Lower lobe of right lung (tissue), 2 donors: ENCODE results near the gene RPN1. TPM values are rescaled to one million over a fixed set of nuclear protein-coding genes. Genes with fewer than 3 reads are reported as not detected.
"Not testable (repeated sequence)": the region's sequence is repeated elsewhere in the genome, so short reads cannot be mapped to it uniquely, and the experiment has no call there.

Experiments
- ATAC-seq, 2 donors: fragments of 200-7000 bp; cut with Tn5 transposase; one replicate each; pipeline ENCODE4 v1.9.1; 2020 to 2022; ENCODE audit warnings: mild to moderate bottlenecking in 2 of 2, moderate library complexity in 2 of 2
- DNase-seq: peaks from one replicate; pipeline ENCODE4 v3.0.0-alpha.2; 2020
- H3K27ac ChIP-seq: fragments of 200-600 bp; one replicate; pipeline ENCODE4 v1.8.0; 2022
- H3K27me3 ChIP-seq: fragments of 200-600 bp; one replicate; pipeline ENCODE4 v1.8.0; 2022; ENCODE audit warnings: low read depth
- H3K36me3 ChIP-seq: fragments of 200-600 bp; one replicate; pipeline ENCODE4 v1.8.0; 2022; ENCODE audit warnings: mild to moderate bottlenecking
- H3K4me1 ChIP-seq: fragments of 200-600 bp; one replicate; pipeline ENCODE4 v1.8.0; 2022
- H3K4me3 ChIP-seq: fragments of 200-600 bp; one replicate; pipeline ENCODE4 v1.8.0; 2022; ENCODE audit warnings: mild to moderate bottlenecking
- H3K9me3 ChIP-seq: fragments of 200-600 bp; one replicate; pipeline ENCODE4 v1.8.0; 2022
- CTCF ChIP-seq: fragments of 200-600 bp; IDR thresholded peaks from one replicate; pipeline ENCODE4 v1.8.0; 2022; ENCODE audit warnings: antibody characterized with exemption, mild to moderate bottlenecking
- intact Hi-C: fragments of 100-400 bp; cut with DNase I; formaldehyde crosslinking; loops from one replicate; pipeline ENCODE4 v1.11.0; 2022
- total RNA-seq: library from RNA; stranded (reverse); fragmentation: NEBNext Ultra II Directional; extraction: Animal tissue kit (Norgen Biotek cat#: 25700); gene quantifications from one replicate; pipeline ENCODE4 v1.2.1, GENCODE V29; 2021
- donor health status: DM: no; HTN: yes; CAD: no; lungs with severe emphysema.

The RPN1 gene
- total RNA-seq, 1 donor from 2014 or later, result 198 TPM

- H3K4me3 ChIP-seq, result no peak overlapping the region
- H3K4me1 ChIP-seq, result no peaks in the 10 kb centered on the region
- H3K27ac ChIP-seq, result no peak overlapping the region
- intact Hi-C loops, result no loop called here
- H3K9me3 ChIP-seq, result no peaks in the 10 kb centered on the region
- no peak for DNase-seq
- no peak for TF ChIP-seq CTCF
- H3K27me3 ChIP-seq, result no peaks in the 10 kb centered on the region
- ATAC-seq, result no peak
- H3K36me3 ChIP-seq, result no peaks in the 10 kb centered on the region
Measured at GRCh38 chr3:128597900-128598299, 52.7 kb downstream of the RPN1 start.

- TF ChIP-seq CTCF, result no peak
Measured at GRCh38 chr3:128592864-128593263, 57.8 kb downstream of the RPN1 start.

DNA sequence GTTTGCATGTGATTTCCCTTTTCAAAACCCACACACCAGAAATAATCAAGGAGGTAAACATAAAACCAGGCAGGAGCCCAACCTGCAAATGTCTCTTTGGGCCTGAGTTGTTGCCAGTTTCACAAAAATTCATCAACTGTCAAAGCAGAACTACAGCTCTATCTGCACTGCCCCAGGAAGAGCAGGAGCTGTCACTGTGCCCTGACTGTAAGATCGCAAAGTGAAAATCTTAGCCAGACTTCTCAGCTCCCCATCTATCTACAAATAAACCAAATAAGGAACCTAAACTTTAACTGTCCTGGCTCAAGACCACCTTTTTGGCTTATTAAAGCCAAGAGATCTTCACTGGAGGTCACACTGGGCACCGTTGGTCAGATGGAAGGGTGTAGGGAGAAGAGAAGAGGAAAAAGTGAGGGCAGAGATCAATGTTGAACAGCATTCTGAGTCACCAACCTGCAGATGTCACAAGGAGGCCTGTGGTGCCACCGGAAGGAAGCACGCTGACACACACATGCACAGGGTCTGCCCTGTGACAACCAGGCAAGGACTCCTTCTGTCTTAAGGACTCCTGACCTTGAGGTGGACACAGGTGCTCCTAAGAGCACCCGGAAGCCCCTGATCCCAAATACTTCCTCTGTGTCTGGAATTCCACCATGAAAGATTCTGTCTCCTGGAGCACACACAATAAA, 58.7 kb downstream of the RPN1 start:
- Histone ChIP-seq H3K27me3 (no peaks in the 10 kb centered on the region), H3K36me3 (no peaks in the 10 kb centered on the region), H3K9me3 (no peaks in the 10 kb centered on the region), H3K4me1 (no peaks in the 10 kb centered on the region), H3K27ac (no peak overlapping the region), H3K4me3 (no peak overlapping the region)
- peak; percentile 61 to 67 for ATAC-seq
- TF ChIP-seq CTCF, result no peak
- DNase-seq, result no peak
- intact Hi-C loops, result no loop called here

More at GRCh38 chr3:128592864-128593263, 57.8 kb downstream of the RPN1 start:
- H3K4me3 ChIP-seq, result no peak overlapping the region
- no peaks in the 10 kb centered on the region for H3K4me1 ChIP-seq
- intact Hi-C loops, result no loop called here
- H3K27ac ChIP-seq, result no peak overlapping the region
- DNase-seq (no peak), ATAC-seq (no peak)
- no peaks in the 10 kb centered on the region for H3K36me3 ChIP-seq
- no peaks in the 10 kb centered on the region for H3K27me3 ChIP-seq
- H3K9me3 ChIP-seq, result no peaks in the 10 kb centered on the region

- no peak for ATAC-seq
- no peaks in the 10 kb centered on the region for H3K9me3 ChIP-seq
- TF ChIP-seq CTCF, result no peak
- no peaks in the 10 kb centered on the region for H3K4me1 ChIP-seq
- no peaks in the 10 kb centered on the region for H3K27me3 ChIP-seq
- no peaks in the 10 kb centered on the region for H3K36me3 ChIP-seq
- no peak for DNase-seq
- H3K27ac ChIP-seq, result no peak overlapping the region
- intact Hi-C loops, result no loop called here
- no peak overlapping the region for H3K4me3 ChIP-seq
Measured at GRCh38 chr3:128590948-128591347, 59.7 kb downstream of the RPN1 start.

DNA sequence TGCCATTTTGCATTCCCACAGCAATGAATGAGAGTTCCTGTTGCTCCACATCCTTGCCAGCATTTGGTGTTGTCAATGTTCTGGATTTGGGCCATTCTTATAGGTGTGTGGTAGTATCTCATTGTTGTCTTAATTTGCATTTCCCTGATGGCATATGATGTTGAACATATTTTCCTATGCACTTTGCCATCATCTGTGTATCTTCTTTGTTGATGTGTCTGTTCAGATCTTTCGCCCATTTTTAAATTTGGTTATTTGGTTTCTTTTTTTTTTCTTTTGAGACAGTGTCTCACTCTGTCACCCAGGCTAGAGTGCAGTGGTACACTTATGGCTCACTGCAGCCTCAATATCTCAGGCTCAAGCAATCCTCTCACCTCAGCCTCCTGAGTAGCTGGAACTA, 60.6 kb downstream of the RPN1 start:
- intact Hi-C loops, H3K27me3 ChIP-seq, H3K4me3 ChIP-seq, H3K4me1 ChIP-seq, H3K9me3 ChIP-seq, DNase-seq, H3K36me3 ChIP-seq, H3K27ac ChIP-seq, ATAC-seq: not testable (repeated sequence)

GRCh38 chr3:128588147-128588546, 62.5 kb downstream of the RPN1 start:
- H3K36me3 ChIP-seq, result no peaks in the 10 kb centered on the region
- H3K27me3 ChIP-seq, result no peaks in the 10 kb centered on the region
- no peak for ATAC-seq
- H3K4me1 ChIP-seq, result no peaks in the 10 kb centered on the region
- TF ChIP-seq CTCF, result no peak
- no peaks in the 10 kb centered on the region for H3K9me3 ChIP-seq
- no peak overlapping the region for H3K27ac ChIP-seq
- no peak overlapping the region for H3K4me3 ChIP-seq
- intact Hi-C loops, result no loop called here
- no peak for DNase-seq
